WTC11 (cell line): ENCODE results near the gene PXN. TPM values are rescaled to one million over a fixed set of nuclear protein-coding genes. Genes with fewer than 3 reads are reported as not detected.
A peak's percentile ranks its signal among the peaks of the same experiment; 100 is the strongest.

Source experiments
- ATAC-seq: fragments of 200-7000 bp; cut with Tn5 transposase; 2 replicates; pipeline ENCODE4 v1.10.0; 2021; ENCODE audit warnings: mild to moderate bottlenecking, moderate library complexity
- CTCF ChIA-PET: fragments of 300-600 bp; sonication (Branson Sonifier 250); formaldehyde crosslinking; loops from one replicate; lab custom pipeline; 2021; ENCODE audit warnings: antibody characterized with exemption; lab: Charles Lee
- POLR2A ChIA-PET: fragments of 350-600 bp; sonication (Branson Sonifier 250); formaldehyde crosslinking; loops from one replicate; lab custom pipeline; 2021; ENCODE audit warnings: antibody characterized with exemption; lab: Charles Lee
- DNase-seq: peaks from one replicate; pipeline ENCODE4 v3.0.0; 2021; ENCODE audit warnings: low spot score
- H3K27ac Mint-ChIP-seq: 2 replicates; pipeline ENCODE4 v1.8.0; 2021; ENCODE audit warnings: mixed read lengths
- H3K27me3 Mint-ChIP-seq: 2 replicates; pipeline ENCODE4 v1.8.0; 2021; ENCODE audit warnings: low read depth, mild to moderate bottlenecking, moderate library complexity, mixed read lengths
- H3K36me3 Mint-ChIP-seq: 2 replicates; pipeline ENCODE4 v1.8.0; 2021; ENCODE audit warnings: mixed read lengths
- H3K4me1 Mint-ChIP-seq: 2 replicates; pipeline ENCODE4 v1.8.0; 2022; ENCODE audit warnings: mixed read lengths
- H3K4me3 Mint-ChIP-seq: 2 replicates; pipeline ENCODE4 v1.8.0; 2021; ENCODE audit warnings: mild to moderate bottlenecking, moderate library complexity, mixed read lengths
- H3K9me3 Mint-ChIP-seq: 2 replicates; pipeline ENCODE4 v1.8.0; 2021; ENCODE audit warnings: mixed read lengths
- ARID4B ChIP-seq: sonication (generic); formaldehyde crosslinking; IDR thresholded peaks from 2 replicates; pipeline ENCODE4 v1.8.0; 2023; ENCODE audit warnings: missing genetic modification reagents, mild to moderate bottlenecking, borderline replicate concordance
- ATF1 ChIP-seq: sonication (generic); formaldehyde crosslinking; IDR thresholded peaks from 2 replicates; pipeline ENCODE4 v1.8.1; 2023; ENCODE audit warnings: mild to moderate bottlenecking, moderate library complexity, missing genetic modification reagents
- ATF3 ChIP-seq: sonication (generic); formaldehyde crosslinking; conservative IDR thresholded peaks from 2 replicates; pipeline ENCODE4 v1.8.1; 2022; ENCODE audit warnings: mild to moderate bottlenecking, missing genetic modification reagents
- E2F1 ChIP-seq: sonication (generic); formaldehyde crosslinking; IDR thresholded peaks from 2 replicates; pipeline ENCODE4 v1.8.0; 2022; ENCODE audit warnings: mild to moderate bottlenecking, missing genetic modification reagents
- ELF4 ChIP-seq: sonication (generic); formaldehyde crosslinking; IDR thresholded peaks from 2 replicates; pipeline ENCODE4 v1.8.1; 2022; ENCODE audit warnings: low read depth, mild to moderate bottlenecking, moderate library complexity, missing genetic modification reagents
- EMX1 ChIP-seq: fragments of 250-450 bp; sonication (Bioruptor Pico); IDR thresholded peaks from 2 replicates; pipeline ENCODE4 v1.8.0; 2021; ENCODE audit warnings: mild to moderate bottlenecking
- GRHL2 ChIP-seq: fragments of 250-450 bp; sonication (Bioruptor Pico); IDR thresholded peaks from 2 replicates; pipeline ENCODE4 v1.8.0; 2022; ENCODE audit warnings: mild to moderate bottlenecking, moderate library complexity; ENCODE audit not compliant: insufficient replicate concordance, severe bottlenecking
- IRF2 ChIP-seq: sonication (generic); formaldehyde crosslinking; IDR thresholded peaks from 2 replicates; pipeline ENCODE4 v1.8.0; 2022; ENCODE audit warnings: low read depth, missing genetic modification reagents, borderline replicate concordance
- NFYB ChIP-seq: sonication (generic); formaldehyde crosslinking; conservative IDR thresholded peaks from 2 replicates; pipeline ENCODE4 v1.8.0; 2022; ENCODE audit warnings: low read depth, missing genetic modification reagents
- NR2C2 ChIP-seq: sonication (generic); formaldehyde crosslinking; IDR thresholded peaks from 2 replicates; pipeline ENCODE4 v1.8.0; 2022; ENCODE audit warnings: mild to moderate bottlenecking, missing genetic modification reagents
- NR3C1 ChIP-seq: sonication (generic); formaldehyde crosslinking; conservative IDR thresholded peaks from 2 replicates; pipeline ENCODE4 v1.8.1; 2023; ENCODE audit warnings: low read depth, mild to moderate bottlenecking, missing genetic modification reagents
- SMAD3 ChIP-seq: sonication (generic); formaldehyde crosslinking; IDR thresholded peaks from 2 replicates; pipeline ENCODE4 v1.8.0; 2022; ENCODE audit warnings: missing genetic modification reagents, mild to moderate bottlenecking, borderline replicate concordance
- SMAD4 ChIP-seq: sonication (generic); formaldehyde crosslinking; IDR thresholded peaks from 2 replicates; pipeline ENCODE4 v1.8.0; 2022; ENCODE audit warnings: mild to moderate bottlenecking, missing genetic modification reagents
- STAT6 ChIP-seq: sonication (generic); formaldehyde crosslinking; conservative IDR thresholded peaks from 2 replicates; pipeline ENCODE4 v1.8.1; 2023; ENCODE audit warnings: mild to moderate bottlenecking, low read depth, missing genetic modification reagents, moderate library complexity
- TP53 ChIP-seq: sonication (generic); formaldehyde crosslinking; IDR thresholded peaks from 2 replicates; pipeline ENCODE4 v1.8.1; 2023; ENCODE audit warnings: mild to moderate bottlenecking, missing genetic modification reagents
- USF2 ChIP-seq: sonication (generic); formaldehyde crosslinking; IDR thresholded peaks from 2 replicates; pipeline ENCODE4 v1.8.1; 2023; ENCODE audit warnings: mild to moderate bottlenecking, missing genetic modification reagents, moderate library complexity
- ZBTB21 ChIP-seq: sonication (generic); formaldehyde crosslinking; IDR thresholded peaks from 2 replicates; pipeline ENCODE4 v1.8.1; 2023; ENCODE audit warnings: mild to moderate bottlenecking, missing genetic modification reagents, borderline replicate concordance
- ZNF416 ChIP-seq: fragments of 250-450 bp; sonication (Bioruptor Pico); IDR thresholded peaks from 2 replicates; pipeline ENCODE4 v1.9.0; 2021; ENCODE audit warnings: mild to moderate bottlenecking, inconsistent platforms
- total RNA-seq: library from RNA; stranded (reverse); gene quantifications from 3 replicates; pipeline ENCODE4 v1.2.3, GENCODE V29; 2021

PXN gene
- total RNA-seq, 1 experiment from 2014 or later: 132 TPM

- no peak for DNase-seq
- peak overlapping the region; percentile 85; the same call in 1 of the 2 replicates for H3K27ac Mint-ChIP-seq
- no peaks in the 10 kb centered on the region for H3K9me3 Mint-ChIP-seq
- TF ChIP-seq SMAD4 (CRISPR knock-in tag) (no peak), ARID4B (CRISPR knock-in tag) (no peak), ATF1 (no peak), USF2 (CRISPR knock-in tag) (no peak), SMAD3 (CRISPR knock-in tag) (no peak), ELF4 (CRISPR knock-in tag) (no peak), NR3C1 (CRISPR knock-in tag) (no peak), TP53 (no peak), ZNF416 (CRISPR knock-in tag) (no peak), IRF2 (CRISPR knock-in tag) (no peak), ATF3 (CRISPR knock-in tag) (no peak)
- POLR2A ChIA-PET: interaction anchor here (1.0 to 12.0 kb wide), 6 partner anchors 9 to 65 kb away, joined by 3 to 198 read pairs (median 12); partner anchors contain the start of genes RNU4-1, RNU4-2 and RPLP0
- no peaks in the 10 kb centered on the region for H3K36me3 Mint-ChIP-seq
- peaks cover 49% of the 10 kb centered on the region for H3K4me1 Mint-ChIP-seq
- CTCF ChIA-PET: interaction anchor here (0.9 to 22.1 kb wide), 13 partner anchors 12 to 380 kb away, joined by 3 to 717 read pairs (median 9); partner anchors contain the start of genes RNU4-2, RPLP0 and SIRT4
- peak overlapping the region; percentile 75 for H3K4me3 Mint-ChIP-seq
- ATAC-seq: no peak
- no peaks in the 10 kb centered on the region for H3K27me3 Mint-ChIP-seq
Observed at GRCh38 chr12:120266180-120266870, 795 bp upstream of the PXN start.

- peaks cover 53% of the 10 kb centered on the region for H3K4me1 Mint-ChIP-seq
- ATAC-seq: no peak
- H3K27ac Mint-ChIP-seq: peak overlapping the region; percentile 50
Observed at GRCh38 chr12:120264904-120265472, 542 bp downstream of the PXN start.

GRCh38 chr12:120264086-120264903, 1.2 kb downstream of the PXN start:
- CTCF ChIA-PET: interaction anchor here (0.7 to 22.1 kb wide), 12 partner anchors 10 to 478 kb away, joined by 3 to 717 read pairs (median 10); partner anchors contain the start of genes RNU4-2, RPLP0 and SIRT4
- TF ChIP-seq USF2 (CRISPR knock-in tag) (no peak), ZBTB21 (CRISPR knock-in tag) (no peak), E2F1 (CRISPR knock-in tag) (no peak), STAT6 (no peak), EMX1 (CRISPR knock-in tag) (no peak), GRHL2 (no peak)

More at GRCh38 chr12:120264904-120265472, 542 bp downstream of the PXN start:
- Mint-ChIP-seq H3K36me3 (no peaks in the 10 kb centered on the region), H3K9me3 (no peaks in the 10 kb centered on the region), H3K27me3 (no peaks in the 10 kb centered on the region), H3K4me3 (peak overlapping the region; percentile 83)
- ChIA-PET CTCF (interaction anchor here (0.6 to 22.1 kb wide), 42 partner anchors 9 to 479 kb away, joined by 3 to 717 read pairs (median 4); partner anchors contain the start of genes BICDL1, RAB35, RNU4-1 and RNU4-2), POLR2A (interaction anchor here (0.5 to 12.0 kb wide), 11 partner anchors 8 to 264 kb away, joined by 3 to 198 read pairs (median 4); partner anchors contain the start of genes COQ5, RAB35, RNU4-1 and RNU4-2)
- no peak for DNase-seq
- 0 out of 2 replicates have a peak, but pooled peaks have one; percentile 13 for TF ChIP-seq NR2C2 (CRISPR knock-in tag)
- no peak for TF ChIP-seq NFYB

More at GRCh38 chr12:120264086-120264903, 1.2 kb downstream of the PXN start:
- POLR2A ChIA-PET: interaction anchor here (0.6 to 12.0 kb wide), 9 partner anchors 27 to 265 kb away, joined by 3 to 198 read pairs (median 5); partner anchors contain the start of genes COQ5, RAB35, RNU4-1 and RNU4-2
- Mint-ChIP-seq H3K36me3 (no peaks in the 10 kb centered on the region), H3K27me3 (no peaks in the 10 kb centered on the region), H3K27ac (peak overlapping the region; percentile 50), H3K4me1 (peaks cover 60% of the 10 kb centered on the region), H3K9me3 (no peaks in the 10 kb centered on the region), H3K4me3 (peak overlapping the region; percentile 83)
- no peak for ATAC-seq
- DNase-seq: no peak
